Stomach (tissue), 9 donors: ENCODE results near the gene LRRFIP1. TPM values are rescaled to one million over a fixed set of nuclear protein-coding genes. Genes with fewer than 3 reads are reported as not detected.

Source experiments
- DNase-seq, 2 donors: peaks; one replicate each; pipeline versions ENCODE4 v3.0.0 to v3.0.0-alpha.2; 2013 to 2019
- H3K27ac ChIP-seq, 5 donors: fragments of 200-600 bp in 4 of 5; sonication (generic) in 4 of 5; one replicate each; pipeline ENCODE4 v1.5.1; 2013 to 2019; ENCODE audit warnings: mild to moderate bottlenecking in 1 of 5, moderate library complexity in 1 of 5
- H3K27me3 ChIP-seq, 3 donors: fragments of 200-600 bp; sonication (generic); one replicate each; pipeline ENCODE4 v1.5.1; 2017 to 2019; ENCODE audit warnings: mixed run types in 1 of 3
- H3K36me3 ChIP-seq, 4 donors: fragments of 200-600 bp; sonication (generic); 1 replicate in 3 of 4; 2 replicates in 1 of 4; pipeline ENCODE4 v1.5.1; 2016 to 2019
- H3K4me1 ChIP-seq, 4 donors: fragments of 200-600 bp; sonication (generic); one replicate each; pipeline ENCODE4 v1.5.1; 2016 to 2019
- H3K4me3 ChIP-seq, 4 donors: fragments of 200-600 bp; sonication (generic) in 3 of 4; one replicate each; pipeline ENCODE4 v1.5.1; 2016 to 2019; ENCODE audit warnings: mild to moderate bottlenecking in 1 of 4
- H3K9me3 ChIP-seq, 4 donors: fragments of 200-600 bp; sonication (generic); one replicate each; pipeline ENCODE4 v1.5.1; 2016 to 2019
- EP300 ChIP-seq: sonication (generic); formaldehyde crosslinking; IDR thresholded peaks from one replicate; pipeline ENCODE4 v1.6.1; 2017; ENCODE audit warnings: antibody characterized with exemption
- POLR2A ChIP-seq, 4 donors: fragments of 450-650 bp; IDR thresholded peaks; one replicate each; pipeline ENCODE4 v1.6.1; 2016; ENCODE audit warnings: antibody characterized with exemption in 4 of 4, control low read depth in 2 of 4, mild to moderate bottlenecking in 1 of 4, moderate library complexity in 1 of 4
- POLR2AphosphoS5 ChIP-seq, 3 donors: sonication (generic); formaldehyde crosslinking; IDR thresholded peaks; one replicate each; pipeline ENCODE4 v1.6.1; 2016; ENCODE audit warnings: antibody characterized with exemption in 3 of 3
- WGBS, 5 donors: extraction: QIAGEN DNeasy Blood & Tissue Kit in 3 of 5; methylation state at CpG; one replicate each; pipeline versions ENCODE4 v1.1.5 to v1.1.7; 2013 to 2018; 5-methylcytosine and 5-hydroxymethylcytosine counted together
- intact Hi-C: fragments of 100-400 bp; cut with DNase I; formaldehyde crosslinking; loops from one replicate; pipeline ENCODE4 v1.15.1; 2023; ENCODE audit warnings: low total_unique reads
- polyA plus RNA-seq, 3 donors: library from polyadenylated mRNA; stranded (reverse); fragments of 200-250 nt; gene quantifications; one replicate each; pipeline ENCODE4 v1.2.3, GENCODE V29; 2013
- total RNA-seq, 5 donors: library from RNA; depleted of rRNA; stranded (reverse); fragments of >200 nt; gene quantifications; one replicate each; pipeline versions ENCODE4 v1.1.0 to v1.2.3, GENCODE V29; 2014 to 2016
- TF ChIP-seq, protein P1 (sequence below), 7 experiments: fragments of 450-650 bp in 4 of 7; fragments of 200-600 bp in 3 of 7; sonication (generic) in 3 of 7; IDR thresholded peaks; one replicate each; pipeline ENCODE4 v1.5.1; 2016 to 2019; ENCODE audit warnings: antibody characterized with exemption in 7 of 7, control low read depth in 2 of 7, mild to moderate bottlenecking in 1 of 7
- donor health status: healthy with polysubstance abuse.
- donor health status: Bipolar disorder and iron deficiency.
- donor health status: healthy.

The LRRFIP1 gene
- total and polyA plus RNA-seq, 8 donors = 31.6 to 201 (median 130) TPM

DNA sequence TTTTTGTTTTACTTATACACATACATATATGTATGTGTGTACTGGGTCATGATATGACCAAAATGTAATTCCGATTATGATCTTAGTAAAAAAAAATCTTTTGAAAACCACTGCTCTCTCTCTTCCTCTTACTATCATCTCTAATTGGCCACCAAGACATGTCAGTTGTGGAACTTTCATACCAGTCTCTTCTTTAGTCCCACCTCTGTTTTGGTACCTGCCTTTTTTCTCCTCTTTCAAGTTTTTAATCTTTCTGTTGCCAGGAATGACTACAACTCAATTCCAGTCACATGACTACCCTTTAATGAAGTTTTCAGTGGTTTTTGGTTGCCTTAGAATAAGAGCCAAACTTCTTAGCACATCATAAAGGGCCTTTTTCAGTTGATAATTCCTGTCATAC is 188.2 kb downstream of the LRRFIP1 start:
- WGBS, 5 donors = 62 to 87% (median 85%) methylated on average over 1 of the region's 1 CpG
- no peaks in the 10 kb centered on the region for H3K36me3 ChIP-seq
- H3K4me3 ChIP-seq = no peak overlapping the region
- no peak for TF ChIP-seq EP300
- no peaks in the 10 kb centered on the region for H3K9me3 ChIP-seq
- no peaks in the 10 kb centered on the region for H3K4me1 ChIP-seq
- no peak for DNase-seq
- intact Hi-C loops = no loop called here
- H3K27me3 ChIP-seq = no peaks in the 10 kb centered on the region
- no peak overlapping the region for H3K27ac ChIP-seq

DNA sequence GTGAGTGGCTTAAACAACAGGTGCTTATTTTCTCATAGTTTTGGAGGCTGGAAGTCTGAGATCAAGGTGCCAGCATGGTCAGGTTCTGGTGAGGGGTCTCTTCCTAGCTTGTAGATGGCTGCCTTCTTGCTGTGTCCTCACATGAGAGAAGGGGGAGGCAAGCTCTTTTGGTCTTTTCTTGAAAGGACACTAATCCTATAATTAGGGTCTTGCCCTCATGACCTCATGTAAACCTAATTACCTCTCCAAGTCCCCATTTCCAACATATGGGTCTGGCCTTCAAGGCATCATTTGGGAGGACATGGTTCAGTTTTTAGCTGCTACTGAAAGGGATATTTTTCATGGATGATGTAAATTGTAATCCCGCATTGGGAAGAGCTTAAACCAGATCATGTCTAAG is 189.1 kb downstream of the LRRFIP1 start:
- no peaks in the 10 kb centered on the region for H3K4me1 ChIP-seq
- 93 to 99% (median 97%) methylated on average over 1 of the region's 1 CpG for WGBS, 5 donors

DNA sequence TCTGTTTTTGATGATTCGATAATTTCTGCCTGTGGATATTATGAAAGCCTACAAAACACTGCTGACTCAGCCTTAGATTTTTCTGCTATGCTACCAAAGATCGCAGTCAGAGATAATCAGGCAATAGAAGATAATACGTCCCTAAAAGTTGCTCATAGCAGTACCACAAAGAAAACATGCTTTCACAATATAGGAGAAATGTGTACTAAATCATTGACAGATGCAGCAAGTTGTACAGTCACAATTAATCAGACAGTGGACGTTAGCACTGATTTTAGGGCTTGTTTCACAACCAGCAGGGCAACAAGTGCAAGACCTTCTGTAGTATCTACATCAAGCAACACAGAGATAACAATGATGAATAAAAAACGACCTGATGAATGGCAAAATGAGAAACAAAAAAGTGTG is 190.7 kb downstream of the LRRFIP1 start:
- DNase-seq = no peak
- TF ChIP-seq EP300 = no peak
- no peak for TF ChIP-seq POLR2A (IDR thresholded peaks at IDR 0.05)
- TF ChIP-seq, protein P1, sequence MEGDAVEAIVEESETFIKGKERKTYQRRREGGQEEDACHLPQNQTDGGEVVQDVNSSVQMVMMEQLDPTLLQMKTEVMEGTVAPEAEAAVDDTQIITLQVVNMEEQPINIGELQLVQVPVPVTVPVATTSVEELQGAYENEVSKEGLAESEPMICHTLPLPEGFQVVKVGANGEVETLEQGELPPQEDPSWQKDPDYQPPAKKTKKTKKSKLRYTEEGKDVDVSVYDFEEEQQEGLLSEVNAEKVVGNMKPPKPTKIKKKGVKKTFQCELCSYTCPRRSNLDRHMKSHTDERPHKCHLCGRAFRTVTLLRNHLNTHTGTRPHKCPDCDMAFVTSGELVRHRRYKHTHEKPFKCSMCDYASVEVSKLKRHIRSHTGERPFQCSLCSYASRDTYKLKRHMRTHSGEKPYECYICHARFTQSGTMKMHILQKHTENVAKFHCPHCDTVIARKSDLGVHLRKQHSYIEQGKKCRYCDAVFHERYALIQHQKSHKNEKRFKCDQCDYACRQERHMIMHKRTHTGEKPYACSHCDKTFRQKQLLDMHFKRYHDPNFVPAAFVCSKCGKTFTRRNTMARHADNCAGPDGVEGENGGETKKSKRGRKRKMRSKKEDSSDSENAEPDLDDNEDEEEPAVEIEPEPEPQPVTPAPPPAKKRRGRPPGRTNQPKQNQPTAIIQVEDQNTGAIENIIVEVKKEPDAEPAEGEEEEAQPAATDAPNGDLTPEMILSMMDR (IDR thresholded peaks at IDR 0.05) = no peak
- no peak for TF ChIP-seq POLR2AphosphoS5 (IDR thresholded peaks at IDR 0.05)

More for the DNA sequence above, 189.1 kb downstream of the LRRFIP1 start:
- TF ChIP-seq POLR2AphosphoS5 (IDR thresholded peaks at IDR 0.05) (no peak), EP300 (no peak), POLR2A (IDR thresholded peaks at IDR 0.05) (no peak)
- TF ChIP-seq, protein P1 (IDR thresholded peaks at IDR 0.05) = no peak
- Histone ChIP-seq H3K4me3 (no peak overlapping the region), H3K27ac (no peak overlapping the region), H3K27me3 (no peaks in the 10 kb centered on the region), H3K36me3 (no peaks in the 10 kb centered on the region), H3K9me3 (no peaks in the 10 kb centered on the region)
- intact Hi-C loops = no loop called here
- DNase-seq = no peak

DNA sequence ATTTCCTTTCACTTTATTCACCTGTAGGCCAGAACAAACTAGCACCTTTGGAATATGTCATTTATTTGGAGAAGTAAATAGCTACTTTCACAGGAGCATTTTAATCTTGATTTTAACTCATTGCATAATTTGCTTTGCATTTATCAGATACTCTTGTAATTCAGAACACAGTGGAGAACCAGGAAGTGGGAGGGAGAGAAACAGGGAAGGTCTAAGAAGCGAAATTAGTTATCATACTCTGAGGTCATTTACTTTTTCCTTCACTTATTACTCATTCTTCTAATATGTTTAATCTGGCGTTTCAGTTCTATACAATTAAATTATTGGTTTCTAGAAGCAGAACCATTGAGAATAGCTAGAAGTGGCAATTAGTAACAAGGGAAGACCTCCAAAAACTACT is 191.8 kb downstream of the LRRFIP1 start:
- Histone ChIP-seq H3K9me3 (no peaks in the 10 kb centered on the region), H3K27ac (no peak overlapping the region), H3K4me3 (no peak overlapping the region), H3K4me1 (no peaks in the 10 kb centered on the region), H3K36me3 (no peaks in the 10 kb centered on the region), H3K27me3 (no peaks in the 10 kb centered on the region)
- intact Hi-C loops = no loop called here
- 18 to 51% (median 40%) methylated on average over 2 of the region's 2 CpGs for WGBS, 5 donors
- TF ChIP-seq EP300 = no peak
- peak in 2 of 3 donors; percentile 15 to 44 for TF ChIP-seq POLR2AphosphoS5 (IDR thresholded peaks at IDR 0.05)
- DNase-seq = peak in 1 of 2 donors; percentile 38

More for the DNA sequence above, 190.7 kb downstream of the LRRFIP1 start:
- Histone ChIP-seq H3K4me3 (no peak overlapping the region), H3K4me1 (no peaks in the 10 kb centered on the region), H3K9me3 (no peaks in the 10 kb centered on the region), H3K36me3 (no peaks in the 10 kb centered on the region), H3K27ac (no peak overlapping the region), H3K27me3 (no peaks in the 10 kb centered on the region)
- intact Hi-C loops = no loop called here
- WGBS, 5 donors = 45 to 60% (median 50%) methylated on average over 5 of the region's 5 CpGs

DNA sequence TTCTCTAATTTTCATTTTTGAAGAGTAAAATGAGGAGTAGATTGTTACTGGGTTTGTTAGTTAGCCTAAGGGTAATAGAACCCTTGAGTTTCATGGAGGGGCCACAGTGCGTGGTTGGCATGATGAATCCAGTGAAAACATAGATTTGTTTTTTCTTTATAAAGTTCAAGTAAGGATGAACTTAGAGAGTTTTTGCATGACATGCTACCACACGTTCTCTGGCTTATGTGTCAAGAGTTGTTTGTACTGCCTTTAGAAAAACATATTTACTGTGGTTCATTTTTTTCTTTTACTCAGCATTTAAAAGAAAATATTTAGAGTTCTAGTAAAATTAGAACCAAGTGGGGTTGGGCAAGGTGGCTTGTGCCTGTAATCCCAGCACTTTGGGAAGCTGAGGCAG is 193.0 kb downstream of the LRRFIP1 start:
- no peak for DNase-seq
- intact Hi-C loops = no loop called here
- 90 to 93% (median 92%) methylated on average over 2 of the region's 2 CpGs for WGBS, 5 donors
- no peak for TF ChIP-seq POLR2AphosphoS5 (IDR thresholded peaks at IDR 0.05)
- no peak for TF ChIP-seq POLR2A (IDR thresholded peaks at IDR 0.05)
- TF ChIP-seq EP300 = no peak
- TF ChIP-seq, protein P1 (IDR thresholded peaks at IDR 0.05) = no peak
- no peaks in the 10 kb centered on the region for H3K4me1 ChIP-seq
- no peaks in the 10 kb centered on the region for H3K27me3 ChIP-seq
- H3K4me3 ChIP-seq = no peak overlapping the region
- no peaks in the 10 kb centered on the region for H3K36me3 ChIP-seq
- H3K9me3 ChIP-seq = no peaks in the 10 kb centered on the region
- H3K27ac ChIP-seq = no peak overlapping the region
